HG03354 (cell line): ENCODE measurements around the gene KCNJ6.

Experiments used
- ATAC-seq: cut with Tn5 transposase; IDR thresholded peaks from one replicate; pipeline ENCODE4 v1.9.1; 2021; ENCODE audit warnings: mild to moderate bottlenecking; ENCODE audit not compliant: unreplicated experiment, poor library complexity, severe bottlenecking

Gene KCNJ6

DNA sequence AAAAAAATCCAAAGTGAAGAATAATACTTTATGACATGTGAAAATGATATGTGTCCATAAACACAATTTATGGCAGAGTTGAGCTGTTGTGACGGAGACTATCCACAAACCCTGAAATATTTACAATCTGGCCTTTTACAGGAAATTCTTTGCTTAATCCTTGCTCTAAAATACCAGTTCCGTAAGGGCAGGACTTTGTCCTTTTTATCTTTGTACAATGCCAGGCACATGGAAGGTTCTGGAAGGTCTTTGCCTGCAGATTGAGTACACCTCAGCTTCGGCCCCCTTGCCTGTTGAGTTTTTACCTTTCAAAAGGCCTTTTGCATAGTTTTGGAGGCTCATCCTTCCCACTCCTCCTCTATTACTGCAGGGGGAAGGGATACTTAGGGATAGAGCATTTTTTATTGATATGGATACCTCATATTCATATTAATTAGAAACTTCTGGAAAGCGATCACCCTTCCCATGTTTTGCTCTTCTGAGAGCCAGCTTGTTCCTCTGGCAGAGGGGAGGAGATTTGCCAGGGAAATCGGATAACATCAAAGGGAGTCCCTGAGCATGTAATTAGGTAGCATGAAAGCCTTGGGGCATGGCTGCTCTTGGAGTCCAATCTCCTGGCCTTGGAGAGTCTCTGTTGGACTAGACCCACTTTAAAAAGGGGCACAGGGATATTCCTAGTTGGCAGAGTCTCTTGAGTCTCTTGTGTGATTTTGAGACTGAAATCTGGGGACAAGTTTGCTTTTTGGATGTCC lies 217.1 kb downstream of the KCNJ6 start:
- no peak for ATAC-seq

DNA sequence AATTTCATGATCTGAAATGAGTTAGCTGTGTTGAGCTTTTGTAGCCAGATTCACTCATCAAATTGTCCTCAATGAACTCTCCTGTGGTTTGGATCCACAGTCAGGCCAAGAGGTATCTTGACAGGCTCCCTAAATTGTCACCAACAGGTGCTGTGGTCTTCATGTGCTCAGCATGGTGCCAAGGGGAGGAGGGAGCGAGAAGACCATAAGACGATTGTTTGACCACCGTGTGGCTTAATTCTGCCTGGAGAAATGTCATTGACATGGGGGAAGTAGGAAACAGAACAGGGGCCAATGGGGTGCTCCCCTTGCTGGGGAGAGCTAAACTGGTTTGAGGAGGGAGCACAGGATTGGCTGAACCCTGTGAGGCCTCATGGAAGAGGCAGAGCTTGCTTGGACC lies 219.3 kb downstream of the KCNJ6 start:
- ATAC-seq, result no peak

DNA sequence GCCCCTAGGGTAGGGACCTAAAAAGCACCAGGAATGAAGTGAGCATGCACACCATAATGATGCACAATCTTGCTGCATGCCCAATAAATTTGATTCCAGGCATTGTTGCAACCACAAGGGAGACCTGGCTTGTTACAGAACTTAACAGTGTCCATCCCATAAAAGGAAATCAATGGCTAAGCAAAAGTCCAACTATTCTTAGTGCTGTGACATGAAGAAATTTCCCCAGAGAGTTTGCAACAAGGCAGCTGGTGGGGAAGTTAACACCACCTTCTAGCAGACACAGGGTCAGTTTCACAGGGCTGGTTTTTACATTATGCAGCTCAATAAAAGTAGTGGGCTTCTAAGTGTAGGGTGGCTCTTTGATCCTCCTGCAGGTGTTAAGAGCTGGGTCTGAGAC lies 221.1 kb downstream of the KCNJ6 start:
- no peak for ATAC-seq

DNA sequence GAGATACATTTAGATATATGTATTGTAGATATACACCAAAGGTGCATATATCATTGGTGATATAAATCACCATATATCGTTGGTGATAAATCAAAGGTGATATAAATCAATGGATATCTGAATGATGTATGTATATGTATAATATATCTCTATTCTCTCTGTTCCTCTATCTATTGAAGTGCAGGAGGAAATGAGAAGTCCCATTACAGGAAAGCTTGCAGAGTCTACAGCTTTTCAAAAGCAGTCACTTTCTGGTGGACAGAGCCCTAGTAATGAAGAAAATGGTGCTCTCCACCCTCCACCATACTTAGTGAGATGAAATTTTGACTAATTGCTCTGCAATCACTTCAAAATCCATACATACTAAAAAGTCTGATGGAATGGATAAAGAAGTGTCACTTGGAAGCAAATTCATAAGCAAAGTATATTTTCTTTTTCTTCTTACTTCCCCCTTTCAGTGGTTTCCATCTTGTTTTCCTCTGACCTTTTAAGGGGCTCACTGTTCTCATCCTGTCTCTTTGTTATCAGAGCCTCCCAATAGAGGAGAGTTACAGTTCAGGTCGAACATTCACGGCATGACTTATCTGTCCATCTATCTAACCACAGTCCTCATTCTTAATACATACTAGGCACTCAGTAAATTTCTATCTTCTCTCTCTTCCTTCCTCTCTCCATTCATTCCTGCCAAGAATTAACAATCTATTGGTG lies 227.2 kb downstream of the KCNJ6 start:
- no peak for ATAC-seq

DNA sequence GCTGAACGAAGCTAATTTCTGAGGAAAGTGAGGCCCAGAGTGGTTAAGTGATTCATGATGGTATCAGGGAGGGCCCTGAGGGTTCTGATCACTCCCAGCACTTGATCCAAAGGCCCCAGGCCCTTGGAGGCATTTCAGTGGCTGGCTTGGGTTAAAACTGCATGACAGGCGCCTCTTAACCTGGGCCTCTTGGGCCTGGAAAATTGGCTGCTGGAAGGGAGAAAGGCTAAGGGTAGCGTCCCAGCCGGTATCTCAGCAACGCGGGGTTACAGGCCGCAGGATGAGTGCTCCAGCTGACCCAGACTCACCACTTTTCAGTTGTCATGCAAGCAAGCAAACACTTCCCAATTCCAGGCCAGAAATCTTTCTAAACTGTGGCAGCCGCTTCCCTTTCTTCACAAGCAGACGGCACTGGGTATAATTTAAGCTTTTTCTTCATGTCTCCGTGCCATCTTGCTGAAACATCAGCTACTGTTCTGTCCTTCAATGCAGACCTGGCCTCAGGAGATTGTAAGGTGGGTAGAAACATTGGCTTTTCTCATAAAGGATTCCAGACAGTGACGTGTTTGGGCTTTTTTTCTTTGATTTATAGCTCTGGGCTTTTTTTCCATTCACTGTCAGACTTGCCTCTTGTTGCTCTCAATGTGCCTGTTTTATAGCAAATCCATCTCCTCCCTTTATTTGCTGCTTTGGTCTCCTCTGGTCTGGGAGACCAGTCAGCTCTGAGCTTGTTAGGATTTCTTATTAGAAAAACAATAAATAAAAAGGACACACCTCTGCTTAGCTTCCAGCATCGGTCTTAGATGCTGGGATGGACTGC lies 229.1 kb downstream of the KCNJ6 start:
- ATAC-seq, result no peak

DNA sequence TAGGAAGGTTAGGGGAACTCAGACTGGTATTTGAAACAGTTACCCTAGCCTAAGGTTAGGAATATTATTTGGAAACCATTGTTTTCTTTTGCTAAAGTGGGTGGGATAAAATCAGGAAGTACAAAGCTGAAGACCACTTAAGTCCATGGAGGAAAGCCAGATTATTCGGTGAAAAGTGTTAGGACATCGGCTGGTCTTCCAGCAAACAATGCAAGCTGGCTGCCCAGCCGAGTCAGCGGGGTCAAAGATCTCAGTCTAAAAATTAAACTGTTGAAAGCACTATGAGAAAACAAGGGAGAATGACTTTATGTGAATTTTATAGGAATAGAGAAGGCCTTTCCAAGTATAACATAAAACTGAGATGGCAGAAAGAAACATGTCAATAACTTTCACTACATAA lies 231.7 kb downstream of the KCNJ6 start:
- ATAC-seq, result no peak

DNA sequence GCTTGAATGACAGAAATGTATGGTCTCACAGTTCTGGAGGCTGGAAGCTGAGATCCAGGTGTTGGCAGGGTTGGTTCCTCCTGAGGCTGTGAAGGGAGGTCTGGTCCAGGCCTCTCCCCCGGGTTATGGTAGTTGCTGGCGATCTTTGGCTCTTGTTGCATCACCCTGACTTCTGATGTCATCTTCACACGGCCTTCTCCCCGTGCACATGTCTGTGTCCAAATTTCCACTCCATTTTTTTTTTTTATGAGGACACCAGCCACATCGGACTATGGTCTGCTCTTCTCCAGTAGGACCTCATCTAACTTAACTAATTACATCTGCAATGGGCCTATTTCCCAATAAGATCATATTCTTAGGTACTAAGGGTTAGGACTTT lies 232.2 kb downstream of the KCNJ6 start:
- no peak for ATAC-seq

DNA sequence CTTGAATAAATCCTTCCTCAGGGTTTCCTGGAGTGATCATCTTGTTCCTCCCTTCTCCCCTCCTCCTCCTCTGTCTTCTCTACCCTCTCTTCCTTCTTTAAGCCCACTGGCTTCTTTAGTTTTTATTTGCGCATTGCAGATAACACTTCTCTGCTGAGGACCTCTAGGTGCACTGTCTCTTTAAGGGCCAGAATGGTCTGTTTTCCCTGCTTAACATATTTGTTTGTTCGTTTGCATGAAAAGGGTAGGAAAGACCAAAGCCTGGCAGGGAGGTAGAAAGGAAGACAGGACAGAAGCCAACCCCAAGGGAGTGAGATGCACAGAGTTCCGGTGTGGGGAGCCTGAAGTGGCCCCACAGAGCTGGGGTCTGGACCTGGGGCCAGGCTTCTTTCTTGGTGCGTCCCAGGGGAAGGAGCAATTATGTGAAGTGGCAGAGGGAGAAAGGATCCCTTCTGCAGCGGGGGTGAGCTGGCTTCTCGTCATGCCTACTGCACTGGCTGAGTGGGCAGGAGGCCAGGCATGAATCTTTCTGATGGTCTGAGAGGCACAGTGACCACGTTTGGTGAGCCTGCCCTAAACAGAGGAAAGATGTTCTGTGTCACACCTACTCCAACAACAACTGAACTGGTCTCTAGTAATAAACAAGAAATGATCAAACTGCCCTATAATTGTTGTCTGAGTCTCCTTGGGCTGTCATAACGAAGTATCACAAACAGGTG lies 232.7 kb downstream of the KCNJ6 start:
- no peak for ATAC-seq

DNA sequence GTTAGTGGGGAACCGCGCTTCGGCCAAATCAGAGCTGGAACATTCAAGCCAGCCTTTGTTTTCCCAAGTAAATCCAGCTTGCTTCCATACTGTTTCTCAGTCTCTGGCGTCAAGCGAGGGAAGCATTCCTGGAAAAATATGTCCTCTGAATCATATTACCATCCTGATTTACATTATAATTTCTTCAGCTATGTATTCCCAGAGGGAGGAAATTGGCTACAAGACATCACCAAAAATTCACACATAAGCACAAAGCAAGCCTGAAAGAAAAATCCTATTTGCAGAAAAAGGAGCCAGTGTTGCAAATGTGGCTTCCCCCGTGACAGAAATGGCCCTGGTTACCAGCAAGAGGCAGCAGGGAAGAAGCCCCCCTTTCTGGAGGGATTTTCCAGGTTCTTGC lies 233.3 kb downstream of the KCNJ6 start:
- ATAC-seq, result no peak

DNA sequence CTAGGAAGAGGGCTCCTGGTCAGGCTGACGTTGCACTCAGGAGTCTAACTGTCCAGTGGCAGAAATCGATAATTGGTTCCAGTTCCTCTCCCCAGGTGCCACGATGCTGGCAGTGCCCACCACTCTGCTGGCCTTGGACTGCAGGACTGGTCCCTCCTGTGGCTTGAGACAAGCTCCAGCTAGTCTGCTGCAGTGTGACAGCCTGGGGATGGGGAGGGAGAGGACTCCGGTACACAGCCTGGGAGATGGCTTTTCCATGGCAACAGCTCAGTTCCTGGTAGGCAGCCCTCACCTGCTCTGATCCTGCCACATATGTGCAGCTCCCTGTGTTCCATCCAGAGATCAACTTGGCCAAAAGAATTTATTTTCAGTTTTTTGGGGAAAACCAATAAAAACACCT lies 239.3 kb downstream of the KCNJ6 start:
- no peak for ATAC-seq

DNA sequence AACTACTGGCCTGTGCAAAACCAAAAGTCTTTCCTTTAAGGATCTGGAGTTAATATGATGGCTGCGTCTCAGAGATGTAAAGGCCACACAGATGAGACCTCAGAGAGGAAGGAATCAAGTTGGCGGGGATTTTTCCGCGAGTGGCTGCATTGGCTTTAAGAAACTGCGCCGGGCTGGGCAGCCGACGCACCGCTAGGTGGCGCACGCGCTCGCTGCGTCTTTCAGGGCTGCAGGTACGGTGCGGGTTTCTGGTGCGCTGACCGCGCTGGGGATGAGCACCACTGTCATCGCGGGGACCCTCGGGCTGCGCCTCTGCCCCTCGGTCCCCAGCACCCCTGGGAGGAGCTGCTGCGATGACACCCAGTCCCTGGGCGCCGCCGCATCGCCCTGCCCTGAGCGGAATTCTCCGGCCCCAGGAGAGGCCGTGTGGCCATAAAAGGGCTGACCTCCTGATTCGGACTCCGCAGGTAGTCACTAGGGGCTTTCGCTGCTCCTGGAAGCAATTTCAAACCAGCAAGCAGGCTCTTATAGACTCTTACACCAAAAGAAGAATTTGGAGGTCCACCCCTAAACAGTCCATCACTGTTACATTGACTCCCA lies 241.0 kb downstream of the KCNJ6 start:
- no peak for ATAC-seq

DNA sequence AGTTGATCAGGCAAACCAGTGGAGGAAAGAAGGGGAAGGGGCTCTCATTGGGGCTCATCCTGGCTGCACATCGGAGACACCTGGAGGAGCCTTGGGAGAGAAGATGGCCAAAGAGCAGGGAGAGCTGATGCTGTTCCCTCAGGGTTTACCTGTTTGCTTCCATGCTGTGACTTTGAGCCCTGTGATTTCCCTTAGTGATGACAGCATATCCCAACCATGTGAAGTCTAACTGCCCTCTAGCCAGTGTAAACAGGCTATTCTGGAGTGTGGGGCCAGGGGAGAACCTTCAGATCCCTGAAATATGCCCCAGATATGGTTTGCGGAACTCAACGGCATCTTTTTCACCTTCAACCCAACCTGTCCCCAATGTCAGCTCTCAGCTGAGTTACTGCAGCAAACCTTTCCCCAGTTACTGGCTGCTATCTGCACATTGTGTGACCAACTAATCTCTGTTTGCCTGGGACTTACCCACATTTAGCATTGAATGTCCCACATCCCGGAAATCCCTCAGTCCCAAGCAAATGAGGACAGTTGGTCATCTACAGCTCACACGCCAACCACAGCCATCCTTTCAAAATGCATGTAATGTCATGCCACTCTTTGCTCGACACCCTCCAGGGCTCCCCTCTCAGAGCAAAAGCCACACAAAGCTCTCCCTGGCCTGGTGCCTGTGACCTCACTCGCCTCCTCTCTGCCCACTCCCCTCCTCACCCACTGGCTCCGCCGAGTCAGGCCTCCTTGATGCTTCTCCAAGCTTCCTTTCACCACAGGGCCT lies 242.3 kb downstream of the KCNJ6 start:
- ATAC-seq, result no peak

DNA sequence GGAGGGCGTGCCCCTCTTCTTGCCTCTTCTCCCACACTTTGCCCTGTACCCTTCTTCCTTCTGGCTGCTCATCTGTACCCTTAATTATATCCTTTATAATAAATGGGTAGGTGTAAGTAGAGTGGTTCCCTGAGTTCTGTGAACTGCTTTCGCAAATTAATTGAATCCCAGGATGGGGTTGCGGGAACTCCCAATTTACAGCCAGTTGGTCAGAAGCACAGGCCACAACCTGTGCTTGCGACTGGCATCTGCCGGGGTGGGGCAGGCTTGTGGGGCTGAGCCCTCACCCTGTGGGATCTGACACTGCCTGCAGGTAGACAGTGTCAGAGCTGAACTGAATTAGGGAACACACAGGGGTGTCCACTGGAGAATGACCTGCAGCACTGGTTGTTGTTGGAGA lies 244.9 kb downstream of the KCNJ6 start:
- no peak for ATAC-seq

DNA sequence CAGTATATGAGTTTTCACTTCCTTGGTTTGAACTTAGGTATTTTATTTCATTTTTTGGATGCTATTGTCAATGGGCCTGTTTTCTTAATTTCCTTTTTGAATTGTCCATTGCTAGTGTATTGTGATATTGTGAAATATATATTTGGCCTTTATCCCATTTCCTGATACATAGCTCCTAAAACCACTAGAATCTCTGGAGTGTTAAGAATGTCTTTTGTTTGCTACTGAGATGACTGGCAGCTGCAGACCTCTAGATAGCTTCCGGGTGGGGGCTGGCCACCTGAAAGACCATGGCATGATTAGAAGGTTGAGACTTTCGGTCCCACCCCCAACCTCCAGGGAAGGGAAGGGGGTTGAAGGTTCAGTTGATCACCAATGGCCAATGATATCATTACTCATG lies 245.4 kb downstream of the KCNJ6 start:
- no peak for ATAC-seq

DNA sequence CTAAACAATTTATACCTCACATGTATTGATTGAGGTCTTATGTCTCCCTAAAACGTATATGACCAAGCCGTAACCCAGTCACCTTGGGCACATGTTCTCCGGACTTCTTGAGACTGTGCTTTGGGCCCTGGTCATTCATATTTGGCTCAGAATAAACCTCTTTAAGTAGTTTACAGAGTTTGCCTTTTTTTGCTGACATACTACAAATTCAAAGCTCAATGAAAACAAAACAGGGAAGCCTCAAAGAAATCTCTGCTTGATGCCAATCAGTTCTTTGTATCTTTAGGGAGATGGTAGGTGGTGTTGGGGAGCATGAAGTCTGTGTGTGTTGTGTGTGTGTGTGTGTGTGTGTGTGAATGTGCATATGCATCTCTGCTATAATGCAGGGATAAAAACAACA lies 247.0 kb downstream of the KCNJ6 start:
- ATAC-seq, result no peak

DNA sequence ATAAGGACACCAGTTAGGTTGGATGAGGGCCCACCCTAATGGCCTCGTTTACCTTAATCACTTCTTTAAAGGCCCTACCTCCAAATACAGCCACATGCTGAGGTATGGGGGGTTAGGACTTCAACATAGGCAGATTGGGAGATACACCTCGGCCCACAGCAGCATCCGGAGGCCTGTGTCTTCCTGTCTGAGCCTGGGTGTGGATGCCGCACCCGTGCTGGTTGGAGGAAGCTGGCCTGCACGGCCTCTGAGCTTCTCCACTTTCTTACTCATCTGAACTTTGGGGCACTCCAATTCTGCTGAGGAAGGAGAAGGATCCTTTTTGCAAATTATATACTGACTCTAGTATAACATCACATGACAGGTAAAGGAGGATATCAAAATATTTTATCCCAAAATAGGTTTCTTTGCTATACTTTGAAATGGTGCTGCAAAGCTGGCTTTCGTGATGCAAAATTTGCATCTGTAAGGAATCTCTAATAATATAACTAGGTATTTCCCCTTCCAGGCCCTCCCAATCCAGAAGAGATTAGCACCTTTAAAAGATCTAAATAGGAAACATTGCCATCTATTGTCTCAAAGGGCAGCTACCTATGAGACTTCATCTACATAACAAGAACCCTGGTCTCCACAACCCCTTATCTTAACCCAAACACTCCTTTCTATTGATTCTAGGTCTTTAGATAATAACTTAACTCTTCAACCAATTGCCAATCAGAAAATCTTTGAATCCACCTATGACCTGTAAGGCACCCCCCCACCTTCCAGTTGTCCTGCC lies 247.6 kb downstream of the KCNJ6 start:
- no peak for ATAC-seq

DNA sequence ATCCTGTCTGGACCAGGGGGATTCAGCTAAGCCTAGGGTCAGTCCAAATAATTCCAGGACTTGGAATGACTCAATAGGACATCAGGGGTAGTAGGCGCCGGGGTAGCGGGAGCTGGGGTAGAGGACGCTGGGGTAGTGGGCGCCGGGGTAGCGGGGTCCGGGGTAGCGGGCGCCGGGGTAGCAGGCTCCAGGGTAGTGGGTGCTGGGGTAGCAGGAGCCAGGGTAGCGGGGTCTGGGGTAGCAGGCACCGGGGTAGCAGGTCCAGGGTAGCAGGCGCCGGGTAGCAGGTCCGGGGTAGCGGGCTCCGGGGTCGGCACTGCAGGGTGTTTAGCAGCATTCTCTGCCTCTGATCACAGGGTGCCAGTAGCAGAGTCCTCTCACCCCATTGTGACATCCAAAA lies 248.9 kb downstream of the KCNJ6 start:
- ATAC-seq, result no peak

DNA sequence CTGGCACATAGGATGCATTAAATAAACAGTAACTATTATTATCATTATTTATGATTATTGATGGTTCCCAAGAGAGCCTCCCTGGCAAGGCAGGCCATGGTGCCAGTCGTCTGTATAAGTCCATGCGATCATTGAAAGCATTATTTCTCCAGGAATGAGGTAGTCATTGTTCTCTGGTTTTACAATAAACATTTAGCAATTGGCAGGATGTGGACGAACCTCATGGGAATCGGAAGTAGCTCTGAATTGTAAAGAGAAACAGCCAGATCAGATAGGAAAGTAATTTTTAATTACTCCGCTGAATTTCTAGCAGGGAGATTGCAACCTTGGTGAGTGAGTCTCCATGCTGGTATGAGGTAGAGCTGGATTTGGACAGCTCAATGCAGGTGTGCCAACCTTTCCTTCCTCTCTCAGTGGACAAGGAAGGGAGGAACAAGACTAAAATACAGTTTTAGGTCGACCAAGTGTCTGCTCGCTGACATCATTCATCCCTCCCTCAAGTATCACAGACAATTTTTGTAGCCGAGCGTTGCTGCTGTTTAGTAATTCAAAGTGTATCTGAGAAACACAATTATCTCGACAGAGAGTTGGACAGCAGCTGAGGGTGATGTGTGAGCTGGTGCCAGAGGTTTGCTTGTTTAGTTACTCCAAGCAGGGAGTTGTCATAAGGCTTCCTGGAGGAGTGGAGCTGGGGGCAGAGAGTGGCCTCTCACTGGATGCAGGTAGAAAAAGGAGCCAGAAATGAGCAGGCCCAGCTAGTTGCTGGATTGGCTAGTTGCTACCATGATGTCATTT lies 250.8 kb downstream of the KCNJ6 start:
- ATAC-seq, result no peak
